ENCODE data around the gene FBXO2. TPM values are rescaled to one million over a fixed set of nuclear protein-coding genes. Genes with fewer than 3 reads are reported as not detected.
A peak's percentile ranks its signal among the peaks of the same experiment; 100 is the strongest.

The FBXO2 gene
- total and polyA plus RNA-seq, 9 of the 15 experiments (the other 6 are each of a cell fraction or from before 2014, with no cell fraction given), result 0.04 to 1.9 (median 0.27) TPM

DNA sequence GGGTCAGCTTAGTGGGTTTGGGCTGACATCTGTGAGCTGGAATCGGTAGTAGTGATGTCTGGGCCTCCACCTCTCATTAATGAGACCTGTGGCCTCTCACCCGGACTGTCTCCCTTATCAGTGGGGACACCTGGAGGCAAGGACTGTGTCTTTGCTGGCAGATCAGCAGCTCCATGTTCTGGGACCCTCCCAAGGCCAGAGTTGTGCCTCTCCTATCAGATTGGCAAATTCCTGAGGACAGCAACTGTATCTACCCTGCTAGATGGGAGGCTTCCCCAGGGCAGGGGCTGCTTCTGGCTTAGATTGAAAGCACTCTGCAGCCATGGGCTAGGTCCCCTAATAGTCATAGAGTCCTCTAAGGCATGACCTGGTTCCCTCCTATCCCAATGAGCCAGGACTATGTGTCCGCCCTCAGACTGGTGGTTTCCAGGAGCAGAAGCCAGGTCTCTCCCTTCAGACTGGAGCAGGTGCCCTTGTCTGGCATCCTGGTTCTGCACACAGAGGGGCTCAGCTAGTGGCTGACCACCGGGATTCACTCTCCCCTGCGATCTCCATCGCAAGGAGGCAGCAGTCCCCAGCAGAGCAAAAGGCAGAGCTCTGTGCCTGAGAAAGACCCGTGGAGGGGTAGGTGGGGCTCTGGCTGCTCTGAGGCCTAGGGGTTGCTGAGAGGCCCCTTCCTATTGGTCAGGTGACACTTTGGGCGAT, 43.1 kb upstream of the FBXO2 start (continued):
- TF ChIP-seq, protein P1, sequence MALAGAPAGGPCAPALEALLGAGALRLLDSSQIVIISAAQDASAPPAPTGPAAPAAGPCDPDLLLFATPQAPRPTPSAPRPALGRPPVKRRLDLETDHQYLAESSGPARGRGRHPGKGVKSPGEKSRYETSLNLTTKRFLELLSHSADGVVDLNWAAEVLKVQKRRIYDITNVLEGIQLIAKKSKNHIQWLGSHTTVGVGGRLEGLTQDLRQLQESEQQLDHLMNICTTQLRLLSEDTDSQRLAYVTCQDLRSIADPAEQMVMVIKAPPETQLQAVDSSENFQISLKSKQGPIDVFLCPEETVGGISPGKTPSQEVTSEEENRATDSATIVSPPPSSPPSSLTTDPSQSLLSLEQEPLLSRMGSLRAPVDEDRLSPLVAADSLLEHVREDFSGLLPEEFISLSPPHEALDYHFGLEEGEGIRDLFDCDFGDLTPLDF (CRISPR knock-in tag; IDR thresholded peaks at IDR 0.05), result no peak
- TF ChIP-seq TRIM28 (IDR thresholded peaks at IDR 0.05) (peak; percentile 94), ZNF785 (CRISPR knock-in tag; IDR thresholded peaks at IDR 0.05) (no peak), BDP1 (IDR thresholded peaks at IDR 0.05; ENCODE audit: insufficient read depth, insufficient read length) (no peak), ADNP (tag; IDR thresholded peaks at IDR 0.05) (no peak), PRPF4 (IDR thresholded peaks at IDR 0.05; ENCODE audit: insufficient read depth, low read depth, low read length, poor library complexity, severe bottlenecking) (no peak), ATF1 (CRISPR knock-in tag; IDR thresholded peaks at IDR 0.05) (no peak), ATF1 (tag; IDR thresholded peaks at IDR 0.05) (no peak), ZBED1 (IDR thresholded peaks at IDR 0.05) (no peak), ZBTB7A (IDR thresholded peaks at IDR 0.05; ENCODE audit: borderline replicate concordance, control insufficient read depth, low read depth, low read length) (peak; percentile 65; the same call in 1 of the 2 replicates), ZFP30 (CRISPR knock-in tag; IDR thresholded peaks at IDR 0.05; ENCODE audit: borderline replicate concordance) (no peak), RCOR1 (IDR thresholded peaks at IDR 0.05; ENCODE audit: borderline replicate concordance in 1 of 2, low read depth in 2 of 2, low read length in 2 of 2) (peak; percentile 41 to 66; a peak in 2 of 4 replicates), IFI16 (CRISPR knock-in tag; IDR thresholded peaks at IDR 0.05) (no peak), OTX1 (CRISPR knock-in tag; IDR thresholded peaks at IDR 0.05) (no peak), MAFG (tag; conservative IDR thresholded peaks at IDR 0.05) (no peak), EP300 (IDR thresholded peaks at IDR 0.05; ENCODE audit: low read length) (peak; percentile 67), ZNF668 (CRISPR knock-in tag; IDR thresholded peaks at IDR 0.05) (no peak), NFIC (IDR thresholded peaks at IDR 0.05) (peak; percentile 62), BACH1 (tag; IDR thresholded peaks at IDR 0.05) (no peak), ZNF253 (CRISPR knock-in tag; conservative IDR thresholded peaks at IDR 0.05) (no peak), ZNF140 (CRISPR knock-in tag; IDR thresholded peaks at IDR 0.05) (no peak), NFE2L1 (tag; IDR thresholded peaks at IDR 0.05; ENCODE audit: borderline replicate concordance, low read depth) (no peak), FOSL1 (tag; conservative IDR thresholded peaks at IDR 0.05) (no peak)
- TF ChIP-seq, protein P2, sequence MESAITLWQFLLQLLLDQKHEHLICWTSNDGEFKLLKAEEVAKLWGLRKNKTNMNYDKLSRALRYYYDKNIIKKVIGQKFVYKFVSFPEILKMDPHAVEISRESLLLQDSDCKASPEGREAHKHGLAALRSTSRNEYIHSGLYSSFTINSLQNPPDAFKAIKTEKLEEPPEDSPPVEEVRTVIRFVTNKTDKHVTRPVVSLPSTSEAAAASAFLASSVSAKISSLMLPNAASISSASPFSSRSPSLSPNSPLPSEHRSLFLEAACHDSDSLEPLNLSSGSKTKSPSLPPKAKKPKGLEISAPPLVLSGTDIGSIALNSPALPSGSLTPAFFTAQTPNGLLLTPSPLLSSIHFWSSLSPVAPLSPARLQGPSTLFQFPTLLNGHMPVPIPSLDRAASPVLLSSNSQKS (CRISPR knock-in tag; IDR thresholded peaks at IDR 0.05), result no peak
- TF ChIP-seq, protein P3, sequence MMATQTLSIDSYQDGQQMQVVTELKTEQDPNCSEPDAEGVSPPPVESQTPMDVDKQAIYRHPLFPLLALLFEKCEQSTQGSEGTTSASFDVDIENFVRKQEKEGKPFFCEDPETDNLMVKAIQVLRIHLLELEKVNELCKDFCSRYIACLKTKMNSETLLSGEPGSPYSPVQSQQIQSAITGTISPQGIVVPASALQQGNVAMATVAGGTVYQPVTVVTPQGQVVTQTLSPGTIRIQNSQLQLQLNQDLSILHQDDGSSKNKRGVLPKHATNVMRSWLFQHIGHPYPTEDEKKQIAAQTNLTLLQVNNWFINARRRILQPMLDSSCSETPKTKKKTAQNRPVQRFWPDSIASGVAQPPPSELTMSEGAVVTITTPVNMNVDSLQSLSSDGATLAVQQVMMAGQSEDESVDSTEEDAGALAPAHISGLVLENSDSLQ (IDR thresholded peaks at IDR 0.05), result peak; percentile 13; the same call in 1 of the 2 replicates
- TF ChIP-seq, protein P4, sequence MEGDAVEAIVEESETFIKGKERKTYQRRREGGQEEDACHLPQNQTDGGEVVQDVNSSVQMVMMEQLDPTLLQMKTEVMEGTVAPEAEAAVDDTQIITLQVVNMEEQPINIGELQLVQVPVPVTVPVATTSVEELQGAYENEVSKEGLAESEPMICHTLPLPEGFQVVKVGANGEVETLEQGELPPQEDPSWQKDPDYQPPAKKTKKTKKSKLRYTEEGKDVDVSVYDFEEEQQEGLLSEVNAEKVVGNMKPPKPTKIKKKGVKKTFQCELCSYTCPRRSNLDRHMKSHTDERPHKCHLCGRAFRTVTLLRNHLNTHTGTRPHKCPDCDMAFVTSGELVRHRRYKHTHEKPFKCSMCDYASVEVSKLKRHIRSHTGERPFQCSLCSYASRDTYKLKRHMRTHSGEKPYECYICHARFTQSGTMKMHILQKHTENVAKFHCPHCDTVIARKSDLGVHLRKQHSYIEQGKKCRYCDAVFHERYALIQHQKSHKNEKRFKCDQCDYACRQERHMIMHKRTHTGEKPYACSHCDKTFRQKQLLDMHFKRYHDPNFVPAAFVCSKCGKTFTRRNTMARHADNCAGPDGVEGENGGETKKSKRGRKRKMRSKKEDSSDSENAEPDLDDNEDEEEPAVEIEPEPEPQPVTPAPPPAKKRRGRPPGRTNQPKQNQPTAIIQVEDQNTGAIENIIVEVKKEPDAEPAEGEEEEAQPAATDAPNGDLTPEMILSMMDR (IDR thresholded peaks at IDR 0.05 in 2 of 3, conservative IDR thresholded peaks at IDR 0.05 in 1 of 3; ENCODE audit: insufficient read depth in 2 of 3, low read depth in 1 of 3, low read length in 3 of 3), result peak in 1 of 3 experiments; percentile 21; a peak in 1 of 6 replicates

Measured in K562 (cell line).